OCI-LY7 (cell line): Measurements from ENCODE around the gene OXSR1. TPM values are rescaled to one million over a fixed set of nuclear protein-coding genes. Genes with fewer than 3 reads are reported as not detected.

Source experiments
- BruUV-seq: library from RNA; stranded (reverse); fragments of 400-500 nt; replicated peaks from 2 replicates; lab custom pipeline; 2021; lab: Mats Ljungman, UMichigan
- CTCF ChIA-PET: fragments of 300-600 bp; sonication (Branson Sonifier 250); formaldehyde crosslinking; loops from one replicate; lab custom pipeline; 2022; ENCODE audit warnings: antibody characterized with exemption; ENCODE audit not compliant: unreplicated experiment; lab: Charles Lee
- POLR2A ChIA-PET: fragments of 300-600 bp; sonication (Branson Sonifier 250); formaldehyde crosslinking; loops from one replicate; lab custom pipeline; 2022; ENCODE audit warnings: antibody characterized with exemption; lab: Charles Lee
- DNase-seq: peaks from one replicate; pipeline ENCODE4 v3.0.0-alpha.2; 2015; ENCODE audit warnings: low spot score
- H2AFZ ChIP-seq: fragments of 200-600 bp; sonication (generic), shearing (Covaris generic); 2 replicates; pipeline ENCODE4 v1.6.1; 2014; ENCODE audit warnings: mild to moderate bottlenecking, antibody characterized with exemption, low read length, moderate library complexity
- H3K27ac ChIP-seq: fragments of 200-600 bp; sonication (generic); 2 replicates; pipeline ENCODE4 v1.5.1; 2014; ENCODE audit warnings: mixed run types, low read depth, mild to moderate bottlenecking, moderate library complexity, low read length, inconsistent platforms; ENCODE audit not compliant: poor library complexity, severe bottlenecking
- H3K36me3 ChIP-seq: fragments of 200-600 bp; sonication (generic); 2 replicates; pipeline ENCODE4 v1.6.1; 2014; ENCODE audit warnings: mild to moderate bottlenecking, antibody characterized with exemption, low read length, moderate library complexity, mixed read lengths; ENCODE audit not compliant: insufficient read depth
- H3K4me1 ChIP-seq: fragments of 200-600 bp; sonication (generic); 2 replicates; pipeline ENCODE4 v1.5.1; 2014; ENCODE audit warnings: mild to moderate bottlenecking, low read length; ENCODE audit not compliant: insufficient read depth, poor library complexity, severe bottlenecking
- H3K4me2 ChIP-seq: fragments of 200-600 bp; sonication (generic); 2 replicates; pipeline ENCODE4 v1.6.1; 2014; ENCODE audit warnings: mild to moderate bottlenecking, low read length
- H3K4me3 ChIP-seq: fragments of 200-600 bp; sonication (generic); 2 replicates; pipeline ENCODE4 v1.5.1; 2014; ENCODE audit warnings: mild to moderate bottlenecking, low read depth, low read length; ENCODE audit not compliant: poor library complexity, severe bottlenecking
- H3K79me2 ChIP-seq: fragments of 200-600 bp; sonication (generic); 2 replicates; pipeline ENCODE4 v1.6.1; 2016; ENCODE audit warnings: low read depth, mild to moderate bottlenecking, low read length, moderate library complexity, mixed read lengths; ENCODE audit not compliant: insufficient read depth
- H3K9me2 ChIP-seq: fragments of 200-600 bp; sonication (generic); 2 replicates; pipeline ENCODE4 v1.6.1; 2016; ENCODE audit warnings: mild to moderate bottlenecking, low read length, mixed read lengths; ENCODE audit not compliant: insufficient read depth
- H3K9me3 ChIP-seq: fragments of 200-600 bp; sonication (generic); 2 replicates; pipeline ENCODE4 v1.6.1; 2014; ENCODE audit warnings: mild to moderate bottlenecking, mixed run types, low read length, mixed read lengths
- H4K20me1 ChIP-seq: fragments of 200-600 bp; sonication (generic); 2 replicates; pipeline ENCODE4 v1.6.1; 2014; ENCODE audit warnings: mild to moderate bottlenecking, antibody characterized with exemption, low read length, moderate library complexity, mixed read lengths; ENCODE audit not compliant: insufficient read depth
- EZH2phosphoT487 ChIP-seq: fragments of 200-600 bp; sonication (generic); IDR thresholded peaks from 2 replicates; pipeline ENCODE4 v1.6.1; 2018; ENCODE audit warnings: low read depth, borderline replicate concordance, mild to moderate bottlenecking, mixed run types, antibody characterized with exemption, low read length, moderate library complexity, mixed read lengths
- intact Hi-C: fragments of 100-400 bp; cut with micrococcal nuclease; formaldehyde crosslinking; loops from one replicate; pipeline ENCODE4 v1.10.0; 2022; ENCODE audit not compliant: unreplicated experiment
- total RNA-seq, 2 experiments: library from RNA; depleted of rRNA in 1 of 2; stranded (reverse); fragments of >200 nt in 1 of 2; shearing (Covaris generic) in 1 of 2; gene quantifications; 2 replicates each; pipeline ENCODE4 v1.2.3, GENCODE V29; 2014 to 2022
- TF ChIP-seq, protein P1 (sequence below): fragments of 200-600 bp; sonication (generic); conservative IDR thresholded peaks from 2 replicates; pipeline ENCODE4 v1.5.1; 2014; ENCODE audit warnings: mild to moderate bottlenecking, antibody characterized with exemption, low read length, moderate library complexity, mixed read lengths

OXSR1 gene
- total RNA-seq, 2 experiments from 2014 or later = 21.4 to 43.7 TPM

DNA sequence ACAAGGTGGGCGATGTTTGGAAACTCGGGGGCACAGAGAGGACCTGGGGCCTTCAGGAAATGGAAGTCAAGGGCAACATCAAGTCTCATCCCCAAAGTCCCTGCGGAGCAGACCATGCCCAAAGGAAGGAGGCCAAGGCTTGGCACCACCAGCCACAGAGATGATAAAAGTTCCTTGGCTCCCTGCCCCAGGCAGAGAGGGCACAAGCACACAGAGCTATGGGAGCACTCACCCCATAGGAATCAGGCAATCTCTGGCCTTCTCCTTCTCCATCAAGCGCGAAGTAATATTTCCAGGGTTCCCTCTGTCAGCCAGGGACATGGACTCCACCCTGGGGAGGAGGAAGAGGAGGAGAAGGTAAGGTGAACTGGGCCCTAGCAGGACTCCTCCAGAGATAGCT is 36.3 kb upstream of the OXSR1 start:
- Histone ChIP-seq H3K9me3 (no peaks in the 10 kb centered on the region), H3K9me2 (no peaks in the 10 kb centered on the region), H3K36me3 (peaks cover 90% of the 10 kb centered on the region), H3K4me2 (no peak overlapping the region), H3K79me2 (no peaks in the 10 kb centered on the region), H3K27ac (no peak overlapping the region), H3K4me3 (no peak overlapping the region), H3K4me1 (no peaks in the 10 kb centered on the region), H2AFZ (no peak overlapping the region), H4K20me1 (no peaks in the 10 kb centered on the region)
- DNase-seq = no peak
- CTCF ChIA-PET = interaction anchor here (0.7 kb wide), 1 partner anchor 11 kb away, joined by 3 read pairs; no protein-coding TSS in a partner anchor
- BruUV-seq = no TSS peak
- intact Hi-C loops = no loop called here
- POLR2A ChIA-PET = interaction anchor here (0.6 kb wide), 1 partner anchor 158 kb away, joined by 3 read pairs; no protein-coding TSS in a partner anchor
- TF ChIP-seq EZH2phosphoT487 = no peak
- TF ChIP-seq, protein P1, sequence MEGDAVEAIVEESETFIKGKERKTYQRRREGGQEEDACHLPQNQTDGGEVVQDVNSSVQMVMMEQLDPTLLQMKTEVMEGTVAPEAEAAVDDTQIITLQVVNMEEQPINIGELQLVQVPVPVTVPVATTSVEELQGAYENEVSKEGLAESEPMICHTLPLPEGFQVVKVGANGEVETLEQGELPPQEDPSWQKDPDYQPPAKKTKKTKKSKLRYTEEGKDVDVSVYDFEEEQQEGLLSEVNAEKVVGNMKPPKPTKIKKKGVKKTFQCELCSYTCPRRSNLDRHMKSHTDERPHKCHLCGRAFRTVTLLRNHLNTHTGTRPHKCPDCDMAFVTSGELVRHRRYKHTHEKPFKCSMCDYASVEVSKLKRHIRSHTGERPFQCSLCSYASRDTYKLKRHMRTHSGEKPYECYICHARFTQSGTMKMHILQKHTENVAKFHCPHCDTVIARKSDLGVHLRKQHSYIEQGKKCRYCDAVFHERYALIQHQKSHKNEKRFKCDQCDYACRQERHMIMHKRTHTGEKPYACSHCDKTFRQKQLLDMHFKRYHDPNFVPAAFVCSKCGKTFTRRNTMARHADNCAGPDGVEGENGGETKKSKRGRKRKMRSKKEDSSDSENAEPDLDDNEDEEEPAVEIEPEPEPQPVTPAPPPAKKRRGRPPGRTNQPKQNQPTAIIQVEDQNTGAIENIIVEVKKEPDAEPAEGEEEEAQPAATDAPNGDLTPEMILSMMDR = no peak

DNA sequence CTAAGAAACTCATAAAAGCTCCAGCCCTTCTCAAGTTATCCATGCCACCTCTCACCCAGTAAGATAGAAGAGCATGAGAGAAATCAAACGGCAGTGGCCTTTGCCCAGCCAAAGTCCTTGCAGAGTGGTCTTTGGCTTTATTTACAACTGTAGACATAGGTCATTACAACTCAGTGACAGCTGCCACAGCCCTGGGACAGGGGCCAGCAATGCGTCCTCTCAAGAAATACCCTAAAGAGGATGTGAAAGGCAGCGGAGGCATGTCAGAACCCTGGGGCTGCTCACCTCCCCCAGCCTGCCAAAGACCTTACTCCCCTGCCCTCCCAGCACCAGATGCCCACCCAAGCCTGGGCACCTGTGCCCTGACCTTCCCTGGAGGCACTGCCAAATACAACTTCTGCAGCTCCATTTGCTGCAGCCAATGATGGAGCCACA is 34.7 kb upstream of the OXSR1 start:
- no peak overlapping the region for H3K4me2 ChIP-seq
- ChIA-PET CTCF (no interaction called here), POLR2A (interaction anchor here (0.6 kb wide), 1 partner anchor 503 kb away, joined by 3 read pairs; no protein-coding TSS in a partner anchor)
- DNase-seq = no peak
- peaks cover 79% of the 10 kb centered on the region for H3K36me3 ChIP-seq
- H3K9me3 ChIP-seq = no peaks in the 10 kb centered on the region
- intact Hi-C loops = no loop called here
- H3K4me3 ChIP-seq = no peak overlapping the region
- 0 out of 2 replicates have a peak, but pooled peaks cover under 1% of the 10 kb centered on the region for H3K79me2 ChIP-seq
- H3K4me1 ChIP-seq = peaks cover 6% of the 10 kb centered on the region
- H2AFZ ChIP-seq = no peak overlapping the region
- no TSS peak for BruUV-seq
- no peak overlapping the region for H3K27ac ChIP-seq
- no peaks in the 10 kb centered on the region for H4K20me1 ChIP-seq
- no peaks in the 10 kb centered on the region for H3K9me2 ChIP-seq
- TF ChIP-seq, protein P1 = no peak
- no peak for TF ChIP-seq EZH2phosphoT487

- H3K4me2 ChIP-seq = no peak overlapping the region
- peaks cover 12% of the 10 kb centered on the region for H3K4me1 ChIP-seq
- BruUV-seq = no TSS peak
- peaks cover 68% of the 10 kb centered on the region for H3K36me3 ChIP-seq
- H3K4me3 ChIP-seq = no peak overlapping the region
- H3K79me2 ChIP-seq = peaks cover 10% of the 10 kb centered on the region; the same call in 1 of the 2 replicates
- H2AFZ ChIP-seq = no peak overlapping the region
- H3K9me3 ChIP-seq = no peaks in the 10 kb centered on the region
- H4K20me1 ChIP-seq = no peaks in the 10 kb centered on the region; the same call in 1 of the 2 replicates
- no peaks in the 10 kb centered on the region for H3K9me2 ChIP-seq
- ChIA-PET POLR2A (interaction anchor here (0.6 kb wide), 1 partner anchor 823 kb away, joined by 3 read pairs; no protein-coding TSS in a partner anchor), CTCF (interaction anchor here (0.5 kb wide), 1 partner anchor 95 kb away, joined by 3 read pairs; no protein-coding TSS in a partner anchor)
- DNase-seq = no peak
- no peak for TF ChIP-seq EZH2phosphoT487
- TF ChIP-seq, protein P1 = peak; percentile 71
- intact Hi-C loops = no loop called here
- H3K27ac ChIP-seq = no peak overlapping the region
Measured at GRCh38 chr3:38131621-38132369, 33.5 kb upstream of the OXSR1 start.
